CD4-positive, alpha-beta T cell treated with Interleukin-4 for 4 hours (primary cell): ENCODE results near the gene URB1.
"Not testable (repeated sequence)": the region's sequence is repeated elsewhere in the genome, so short reads cannot be mapped to it uniquely, and the experiment has no call there.

ENCODE experiments used
- DNase-seq: peaks from one replicate; pipeline ENCODE4 v3.0.0-alpha.2; 2020

URB1 gene

GRCh38 chr21:32412162-32413014, 19.6 kb upstream of the URB1 start, which contains the start of gene EVA1C:
Gene EVA1C (plus strand): TSS chr21:32412706. CDS start chr21:32412854, 148 bp downstream.
- peak; percentile 76 for DNase-seq

GRCh38 chr21:32411350-32412161, 18.7 kb upstream of the URB1 start:
- peak; percentile 60 for DNase-seq

GRCh38 chr21:32410916-32411315, 18.1 kb upstream of the URB1 start:
- DNase-seq: no peak

GRCh38 chr21:32410291-32410690, 17.5 kb upstream of the URB1 start:
- DNase-seq: no peak

- DNase-seq: no peak
Observed at GRCh38 chr21:32406405-32406804, 13.6 kb upstream of the URB1 start.

- peak; percentile 67 for DNase-seq
Observed at GRCh38 chr21:32403201-32403777, 10.5 kb upstream of the URB1 start.

- DNase-seq: no peak
Observed at GRCh38 chr21:32393677-32394001, 827 bp upstream of the URB1 start.

- DNase-seq: no peak
Observed at GRCh38 chr21:32392299-32392879, 423 bp downstream of the URB1 start.

- DNase-seq: no peak
Observed at GRCh38 chr21:32391755-32392154, 1.1 kb downstream of the URB1 start.

GRCh38 chr21:32390537-32391224, 2.1 kb downstream of the URB1 start:
- DNase-seq: not testable (repeated sequence)

- no peak for DNase-seq
Observed at GRCh38 chr21:32389337-32390015, 3.3 kb downstream of the URB1 start.

GRCh38 chr21:32388306-32388705, 4.5 kb downstream of the URB1 start:
- DNase-seq: no peak

GRCh38 chr21:32387151-32387550, 5.7 kb downstream of the URB1 start:
- DNase-seq: no peak

- no peak for DNase-seq
Observed at GRCh38 chr21:32386195-32386870, 6.5 kb downstream of the URB1 start.

- DNase-seq: no peak
Observed at GRCh38 chr21:32383812-32384211, 9.0 kb downstream of the URB1 start.

GRCh38 chr21:32382108-32382644, 10.6 kb downstream of the URB1 start:
- DNase-seq: no peak

- DNase-seq: no peak
Observed at GRCh38 chr21:32381571-32381970, 11.2 kb downstream of the URB1 start.

- no peak for DNase-seq
Observed at GRCh38 chr21:32380940-32381339, 11.9 kb downstream of the URB1 start.

GRCh38 chr21:32378956-32379355, 13.9 kb downstream of the URB1 start:
- DNase-seq: no peak

GRCh38 chr21:32377991-32378390, 14.8 kb downstream of the URB1 start:
- no peak for DNase-seq

- DNase-seq: no peak
Observed at GRCh38 chr21:32377506-32377905, 15.3 kb downstream of the URB1 start.
